SK-N-SH (cell line): ENCODE data around the gene POLQ. TPM values are rescaled to one million over a fixed set of nuclear protein-coding genes. Genes with fewer than 3 reads are reported as not detected.

Experiments used
- CTCF ChIA-PET: fragments of 300-600, 350-600 bp; formaldehyde crosslinking; extraction: SDS; loops from one replicate; lab custom pipeline; 2021; lab: Yijun Ruan, JAX
- POLR2A ChIA-PET: fragments of 350-600 bp; sonication (Branson Sonifier 250); formaldehyde crosslinking; extraction: SDS; loops from one replicate; lab custom pipeline; 2020; ENCODE audit warnings: antibody characterized with exemption, inconsistent platforms; lab: Yijun Ruan, JAX
- DNase-seq: peaks from one replicate; pipeline ENCODE4 v3.0.0; 2012
- H2AFZ ChIP-seq: fragments of 200-600 bp; sonication (generic); 2 replicates; pipeline ENCODE4 v1.8.1; 2016; ENCODE audit warnings: antibody characterized with exemption, mild to moderate bottlenecking, low read depth
- H3F3A ChIP-seq: fragments of 200-600 bp; sonication (generic); replicated peaks from 2 replicates; pipeline ENCODE3; 2016; ENCODE audit warnings: antibody characterized with exemption, mild to moderate bottlenecking; ENCODE audit not compliant: insufficient read depth
- H3K27ac ChIP-seq, 2 experiments: fragments of 200-500 bp in 1 of 2; fragments of 200-600 bp in 1 of 2; sonication (Bioruptor generic) in 1 of 2; sonication (generic), shearing (Covaris generic) in 1 of 2; 2 replicates each; pipeline versions ENCODE4 v1.5.1 to v1.6.1; 2014 to 2016; ENCODE audit warnings: low read depth in 2 of 2, inconsistent platforms in 1 of 2, low read length in 1 of 2, mild to moderate bottlenecking in 1 of 2, mixed read lengths in 1 of 2
- H3K27me3 ChIP-seq: fragments of 200-600 bp; sonication (generic), shearing (Covaris generic); 2 replicates; pipeline ENCODE4 v1.6.1; 2016; ENCODE audit warnings: mixed run types; ENCODE audit not compliant: insufficient read depth
- H3K36me3 ChIP-seq, 2 experiments: fragments of 200-500 bp in 1 of 2; fragments of 200-600 bp in 1 of 2; sonication (Bioruptor generic) in 1 of 2; sonication (generic) in 1 of 2; replicated peaks in 1 of 2; 2 replicates each; pipeline versions ENCODE3 to v1.5.1; 2014 to 2016; ENCODE audit warnings: low read length in 1 of 2, mild to moderate bottlenecking in 1 of 2; ENCODE audit not compliant: insufficient read depth in 2 of 2, control insufficient read depth in 1 of 2
- H3K4me1 ChIP-seq, 2 experiments: fragments of 200-500 bp in 1 of 2; fragments of 200-600 bp in 1 of 2; sonication (Bioruptor generic) in 1 of 2; sonication (generic), shearing (Covaris generic) in 1 of 2; 2 replicates each; pipeline versions ENCODE4 v1.5.1 to v1.6.1; 2014 to 2016; ENCODE audit warnings: low read depth in 1 of 2, low read length in 1 of 2, mixed run types in 1 of 2; ENCODE audit not compliant: insufficient read depth in 2 of 2, control insufficient read depth in 1 of 2
- H3K4me2 ChIP-seq: fragments of 200-600 bp; sonication (generic), shearing (Covaris generic); 2 replicates; pipeline ENCODE4 v1.6.1; 2017; ENCODE audit warnings: mixed run types
- H3K4me3 ChIP-seq, 2 experiments: fragments of 200-500 bp in 1 of 2; fragments of 200-600 bp in 1 of 2; sonication (Bioruptor generic) in 1 of 2; sonication (generic), shearing (Covaris generic) in 1 of 2; 2 replicates each; pipeline versions ENCODE4 v1.5.1 to v1.8.1; 2014 to 2016; ENCODE audit warnings: low read depth in 2 of 2, inconsistent platforms in 1 of 2, low read length in 1 of 2, mild to moderate bottlenecking in 1 of 2, mixed read lengths in 1 of 2, moderate library complexity in 1 of 2
- H3K79me2 ChIP-seq: fragments of 200-600 bp; sonication (generic); 2 replicates; pipeline ENCODE4 v1.8.1; 2017; ENCODE audit warnings: mild to moderate bottlenecking; ENCODE audit not compliant: insufficient read depth
- H3K9ac ChIP-seq: fragments of 200-600 bp; sonication (generic); 2 replicates; pipeline ENCODE4 v1.6.1; 2017; ENCODE audit warnings: mixed run types
- H3K9me2 ChIP-seq: fragments of 200-600 bp; sonication (generic); 2 replicates; pipeline ENCODE4 v1.6.1; 2017; ENCODE audit warnings: mixed run types
- H3K9me3 ChIP-seq: fragments of 200-600 bp; sonication (generic); 2 replicates; pipeline ENCODE4 v1.6.1; 2017; ENCODE audit warnings: mixed run types, mild to moderate bottlenecking, moderate library complexity
- H4K20me1 ChIP-seq: fragments of 200-600 bp; sonication (generic); 2 replicates; pipeline ENCODE4 v1.6.1; 2017; ENCODE audit warnings: mild to moderate bottlenecking, mixed run types; ENCODE audit not compliant: insufficient read depth
- EZH2phosphoT487 ChIP-seq: fragments of 200-600 bp; sonication (generic); IDR thresholded peaks from 2 replicates; pipeline ENCODE4 v1.6.1; 2017; ENCODE audit warnings: low read depth, mixed run types, mild to moderate bottlenecking, antibody characterized with exemption, moderate library complexity, borderline replicate concordance
- FOXJ3 ChIP-seq: sonication (generic); formaldehyde crosslinking; IDR thresholded peaks from 2 replicates; pipeline ENCODE4 v1.5.1; 2020; ENCODE audit warnings: mild to moderate bottlenecking, missing genetic modification reagents
- FOXM1 ChIP-seq: IDR thresholded peaks from 2 replicates; pipeline ENCODE4 v1.4.0; 2012; ENCODE audit warnings: low read depth, mild to moderate bottlenecking
- GABPA ChIP-seq: IDR thresholded peaks from 2 replicates; pipeline ENCODE4 v1.4.0; 2012; ENCODE audit warnings: low read depth, mild to moderate bottlenecking
- GATA2 ChIP-seq: sonication (generic); formaldehyde crosslinking; IDR thresholded peaks from 2 replicates; pipeline ENCODE4 v1.5.0; 2020; ENCODE audit warnings: mild to moderate bottlenecking, missing genetic modification reagents
- IRF3 ChIP-seq: fragments of 150-350 bp; IDR thresholded peaks from 2 replicates; pipeline ENCODE4 v1.6.1; 2016; ENCODE audit warnings: mild to moderate bottlenecking, low read depth, low read length
- JUND ChIP-seq: IDR thresholded peaks from 2 replicates; pipeline ENCODE4 v1.4.0; 2012
- MEF2A ChIP-seq: IDR thresholded peaks from 2 replicates; pipeline ENCODE4 v1.4.0; 2012; ENCODE audit warnings: low read depth, borderline replicate concordance
- MXI1 ChIP-seq: IDR thresholded peaks from 2 replicates; pipeline ENCODE4 v1.6.1; 2012; ENCODE audit warnings: mild to moderate bottlenecking, low read depth, low read length, improper control_type of control experiment
- NFIC ChIP-seq: IDR thresholded peaks from 2 replicates; pipeline ENCODE4 v1.4.0; 2012; ENCODE audit warnings: borderline replicate concordance
- RCOR1 ChIP-seq: fragments of 150-350 bp; IDR thresholded peaks from 2 replicates; pipeline ENCODE4 v1.6.1; 2017; ENCODE audit warnings: antibody characterized with exemption, low read length
- RXRA ChIP-seq: IDR thresholded peaks from 2 replicates; pipeline ENCODE4 v1.4.0; 2012; ENCODE audit warnings: low read depth, mild to moderate bottlenecking, borderline replicate concordance
- TAF1 ChIP-seq: IDR thresholded peaks from 2 replicates; pipeline ENCODE4 v1.6.1; 2012; ENCODE audit warnings: low read depth, mild to moderate bottlenecking, low read length, moderate library complexity, borderline replicate concordance
- USF1 ChIP-seq: IDR thresholded peaks from 2 replicates; pipeline ENCODE4 v1.4.0; 2012; ENCODE audit warnings: low read depth, borderline replicate concordance
- YY1 ChIP-seq: IDR thresholded peaks from 2 replicates; pipeline ENCODE4 v1.4.0; 2012; ENCODE audit warnings: low read depth, mild to moderate bottlenecking
- polyA plus RNA-seq, 3 experiments: library from polyadenylated mRNA; depleted of rRNA; stranded (reverse); fragments of >200 nt; gene quantifications; 2 replicates each; pipeline ENCODE4 v1.2.3, GENCODE V29; 2012
- TF ChIP-seq, protein P1 (sequence below): fragments of 200-600 bp; sonication (generic); IDR thresholded peaks from 2 replicates; pipeline ENCODE4 v1.6.1; 2017; ENCODE audit warnings: antibody characterized with exemption, mild to moderate bottlenecking, moderate library complexity
- TF ChIP-seq, protein P2 (sequence below): fragments of 150-350 bp; IDR thresholded peaks from 2 replicates; pipeline ENCODE4 v1.6.1; 2017; ENCODE audit warnings: antibody characterized with exemption, low read length, low read depth, borderline replicate concordance

POLQ gene
- polyA plus RNA-seq, 1 of the 3 experiments (the other 2 are of a cell fraction) = 1.4 TPM

GRCh38 chr3:121463745-121464144 lies 82.0 kb downstream of the POLQ start:
- no peak overlapping the region for H3K27ac ChIP-seq
- ChIA-PET CTCF (no interaction called here), POLR2A (no interaction called here)
- TF ChIP-seq GABPA (no peak), TAF1 (no peak), RCOR1 (no peak), USF1 (no peak), JUND (no peak), YY1 (no peak), IRF3 (no peak), MEF2A (no peak), EZH2phosphoT487 (no peak), GATA2 (CRISPR knock-in tag) (no peak), FOXM1 (no peak), MXI1 (no peak), RXRA (no peak), FOXJ3 (CRISPR knock-in tag) (no peak), NFIC (no peak)
- TF ChIP-seq, protein P1, sequence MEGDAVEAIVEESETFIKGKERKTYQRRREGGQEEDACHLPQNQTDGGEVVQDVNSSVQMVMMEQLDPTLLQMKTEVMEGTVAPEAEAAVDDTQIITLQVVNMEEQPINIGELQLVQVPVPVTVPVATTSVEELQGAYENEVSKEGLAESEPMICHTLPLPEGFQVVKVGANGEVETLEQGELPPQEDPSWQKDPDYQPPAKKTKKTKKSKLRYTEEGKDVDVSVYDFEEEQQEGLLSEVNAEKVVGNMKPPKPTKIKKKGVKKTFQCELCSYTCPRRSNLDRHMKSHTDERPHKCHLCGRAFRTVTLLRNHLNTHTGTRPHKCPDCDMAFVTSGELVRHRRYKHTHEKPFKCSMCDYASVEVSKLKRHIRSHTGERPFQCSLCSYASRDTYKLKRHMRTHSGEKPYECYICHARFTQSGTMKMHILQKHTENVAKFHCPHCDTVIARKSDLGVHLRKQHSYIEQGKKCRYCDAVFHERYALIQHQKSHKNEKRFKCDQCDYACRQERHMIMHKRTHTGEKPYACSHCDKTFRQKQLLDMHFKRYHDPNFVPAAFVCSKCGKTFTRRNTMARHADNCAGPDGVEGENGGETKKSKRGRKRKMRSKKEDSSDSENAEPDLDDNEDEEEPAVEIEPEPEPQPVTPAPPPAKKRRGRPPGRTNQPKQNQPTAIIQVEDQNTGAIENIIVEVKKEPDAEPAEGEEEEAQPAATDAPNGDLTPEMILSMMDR = no peak
- TF ChIP-seq, protein P2, sequence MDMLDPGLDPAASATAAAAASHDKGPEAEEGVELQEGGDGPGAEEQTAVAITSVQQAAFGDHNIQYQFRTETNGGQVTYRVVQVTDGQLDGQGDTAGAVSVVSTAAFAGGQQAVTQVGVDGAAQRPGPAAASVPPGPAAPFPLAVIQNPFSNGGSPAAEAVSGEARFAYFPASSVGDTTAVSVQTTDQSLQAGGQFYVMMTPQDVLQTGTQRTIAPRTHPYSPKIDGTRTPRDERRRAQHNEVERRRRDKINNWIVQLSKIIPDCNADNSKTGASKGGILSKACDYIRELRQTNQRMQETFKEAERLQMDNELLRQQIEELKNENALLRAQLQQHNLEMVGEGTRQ = no peak
- H3K9me3 ChIP-seq = no peaks in the 10 kb centered on the region
- H4K20me1 ChIP-seq = no peaks in the 10 kb centered on the region
- no peak overlapping the region for H3K9ac ChIP-seq
- H3K4me1 ChIP-seq = no peaks in the 10 kb centered on the region; a peak in 1 of 4 replicates
- H3K79me2 ChIP-seq = no peaks in the 10 kb centered on the region
- no peak overlapping the region for H2AFZ ChIP-seq
- H3K27me3 ChIP-seq = no peaks in the 10 kb centered on the region
- no peak overlapping the region for H3K4me2 ChIP-seq
- no peak for DNase-seq
- peaks cover 9 to 36% of the 10 kb centered on the region in 2 experiments for H3K36me3 ChIP-seq
- no peaks in the 10 kb centered on the region for H3K9me2 ChIP-seq
- H3K4me3 ChIP-seq = no peak overlapping the region
- no peaks in the 10 kb centered on the region for H3F3A ChIP-seq
